GM23248 (cell line): ENCODE measurements around the gene FCER1G. TPM values are rescaled to one million over a fixed set of nuclear protein-coding genes. Genes with fewer than 3 reads are reported as not detected.

Experiments
- DNase-seq: peaks from one replicate; pipeline ENCODE4 v3.0.0-alpha.2; 2015
- H2AFZ ChIP-seq: fragments of 200-600 bp; sonication (generic); 2 replicates; pipeline ENCODE4 v1.6.1; 2016; ENCODE audit warnings: antibody characterized with exemption
- H3F3A ChIP-seq: fragments of 200-600 bp; sonication (generic); 2 replicates; pipeline ENCODE4 v1.6.1; 2016; ENCODE audit warnings: mild to moderate bottlenecking, antibody characterized with exemption, mixed run types; ENCODE audit not compliant: insufficient read depth
- H3K27ac ChIP-seq: fragments of 200-600 bp; sonication (generic); 2 replicates; pipeline ENCODE4 v1.5.1; 2016; ENCODE audit warnings: mild to moderate bottlenecking
- H3K27me3 ChIP-seq: fragments of 200-600 bp; sonication (generic); replicated peaks from 2 replicates; pipeline ENCODE4 v1.6.1; 2016; ENCODE audit warnings: mild to moderate bottlenecking; ENCODE audit not compliant: insufficient read depth
- H3K36me3 ChIP-seq: fragments of 200-600 bp; sonication (generic); 2 replicates; pipeline ENCODE4 v1.6.1; 2016; ENCODE audit warnings: low read depth, mild to moderate bottlenecking
- H3K4me1 ChIP-seq: fragments of 200-600 bp; sonication (generic); 2 replicates; pipeline ENCODE4 v1.6.1; 2016; ENCODE audit warnings: mild to moderate bottlenecking; ENCODE audit not compliant: insufficient read depth
- H3K4me2 ChIP-seq: fragments of 200-600 bp; sonication (generic); one replicate; pipeline ENCODE4 v1.6.1; 2016; ENCODE audit warnings: mild to moderate bottlenecking; ENCODE audit not compliant: unreplicated experiment
- H3K4me3 ChIP-seq: fragments of 200-600 bp; sonication (generic); 2 replicates; pipeline ENCODE4 v1.5.1; 2016; ENCODE audit warnings: mild to moderate bottlenecking
- H3K79me2 ChIP-seq: fragments of 200-600 bp; sonication (generic); 2 replicates; pipeline ENCODE4 v1.6.1; 2016; ENCODE audit warnings: mild to moderate bottlenecking; ENCODE audit not compliant: insufficient read depth
- H3K9ac ChIP-seq: fragments of 200-600 bp; sonication (generic); 2 replicates; pipeline ENCODE4 v1.6.1; 2016; ENCODE audit warnings: mild to moderate bottlenecking
- H3K9me2 ChIP-seq: fragments of 200-600 bp; sonication (generic); 2 replicates; pipeline ENCODE4 v1.6.1; 2016; ENCODE audit warnings: mixed run types, mild to moderate bottlenecking, moderate library complexity; ENCODE audit not compliant: insufficient read depth
- H3K9me3 ChIP-seq: fragments of 200-600 bp; sonication (generic); one replicate; pipeline ENCODE4 v1.6.1; 2017; ENCODE audit warnings: low read depth
- H4K20me1 ChIP-seq: fragments of 200-600 bp; sonication (generic); 2 replicates; pipeline ENCODE4 v1.6.0; 2016; ENCODE audit not compliant: insufficient read depth
- EZH2 ChIP-seq: fragments of 200-600 bp; sonication (generic); IDR thresholded peaks from 2 replicates; pipeline ENCODE4 v1.6.1; 2018; ENCODE audit warnings: antibody characterized with exemption, mild to moderate bottlenecking; ENCODE audit not compliant: insufficient read depth, poor library complexity, severe bottlenecking
- EZH2phosphoT487 ChIP-seq: fragments of 200-600 bp; sonication (generic); IDR thresholded peaks from 2 replicates; pipeline ENCODE4 v1.6.1; 2018; ENCODE audit warnings: antibody characterized with exemption, moderate library complexity, mild to moderate bottlenecking, low read depth; ENCODE audit not compliant: insufficient read depth
- WGBS, 2 experiments: methylation state at CpG; one replicate each; pipeline ENCODE4 v1.1.6; 2015 to 2017; ENCODE audit warnings: low lambda C conversion rate in 2 of 2, low coverage in 1 of 2; ENCODE audit errors: missing lambda C conversion rate in 2 of 2; 5-methylcytosine and 5-hydroxymethylcytosine counted together
- in situ Hi-C: fragments of 300-500 bp; cut with MboI; formaldehyde crosslinking; loops from 2 replicates; pipeline ENCODE4 v1.15.0; 2020
- microRNA-seq: library from miRNA; unstranded; fragments of <30 nt; microRNA quantifications from one replicate; pipeline ENCODE4, GENCODE V29; 2016; ENCODE audit warnings: borderline number of aligned reads
- polyA plus RNA-seq: library from polyadenylated mRNA; unstranded; fragments of >200 nt; fragmentation: Nextera tagmentation; extraction: Ambion mirVana; gene quantifications from 2 replicates; pipeline ENCODE4 v1.2.1, GENCODE V29; 2016
- total RNA-seq: library from RNA; depleted of rRNA; stranded (reverse); fragments of >200 nt; shearing (Covaris generic); gene quantifications from 2 replicates; pipeline ENCODE4 v1.2.3, GENCODE V29; 2014; rRNA removed

FCER1G gene
- total and polyA plus RNA-seq, 2 experiments from 2014 or later = 0.49 TPM; not detected in 1

DNA sequence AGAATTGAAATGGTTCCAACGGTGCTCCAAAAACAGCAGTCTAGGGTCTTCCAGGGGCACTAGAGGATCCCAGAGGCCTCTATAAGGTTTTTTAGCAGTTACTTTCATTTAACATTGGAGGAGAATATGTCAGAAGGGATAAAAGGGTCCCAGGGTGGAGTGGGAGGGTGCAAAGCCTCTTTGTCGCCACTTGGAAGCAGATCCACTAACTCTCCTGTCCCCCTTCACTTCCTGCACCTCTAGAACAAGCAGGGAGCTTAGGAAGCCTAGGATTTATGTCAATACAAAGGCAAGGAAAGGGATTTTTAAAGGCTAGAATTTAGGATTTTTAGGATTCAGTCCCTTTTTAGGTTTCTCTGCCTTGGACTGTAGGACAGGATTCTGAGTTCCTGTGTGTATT, 51.7 kb downstream of the FCER1G start:
- in situ Hi-C loops = no loop called here
- 69 to 78% methylated on average over 2 of the region's 2 CpGs for WGBS, 2 experiments

GRCh38 chr1:161267321-161267720, 52.2 kb downstream of the FCER1G start:
- H4K20me1 ChIP-seq = no peaks in the 10 kb centered on the region
- H3K4me2 ChIP-seq = no peak overlapping the region
- no peak overlapping the region for H2AFZ ChIP-seq
- no peaks in the 10 kb centered on the region for H3K79me2 ChIP-seq
- no peaks in the 10 kb centered on the region for H3K36me3 ChIP-seq
- no peak overlapping the region for H3K4me3 ChIP-seq
- in situ Hi-C loops = no loop called here
- no peaks in the 10 kb centered on the region for H3F3A ChIP-seq
- H3K4me1 ChIP-seq = no peaks in the 10 kb centered on the region
- no peaks in the 10 kb centered on the region for H3K9me2 ChIP-seq
- H3K9ac ChIP-seq = no peak overlapping the region
- H3K9me3 ChIP-seq = no peaks in the 10 kb centered on the region
- no peak for DNase-seq
- no peak for TF ChIP-seq EZH2phosphoT487
- TF ChIP-seq EZH2 = no peak
- WGBS, 2 experiments = 66 to 74% methylated on average over 3 of the region's 3 CpGs
- no peak overlapping the region for H3K27ac ChIP-seq
- H3K27me3 ChIP-seq = no peaks in the 10 kb centered on the region; the same call in 1 of the 2 replicates

More for the DNA sequence above, 51.7 kb downstream of the FCER1G start:
- Histone ChIP-seq H3K9ac (no peak overlapping the region), H3F3A (no peaks in the 10 kb centered on the region), H3K4me3 (no peak overlapping the region), H3K79me2 (no peaks in the 10 kb centered on the region), H3K4me2 (no peak overlapping the region), H2AFZ (no peak overlapping the region), H3K9me2 (no peaks in the 10 kb centered on the region), H3K27ac (no peak overlapping the region), H3K27me3 (no peaks in the 10 kb centered on the region; the same call in 1 of the 2 replicates), H3K36me3 (no peaks in the 10 kb centered on the region), H3K9me3 (no peaks in the 10 kb centered on the region), H4K20me1 (no peaks in the 10 kb centered on the region), H3K4me1 (no peaks in the 10 kb centered on the region)
- no peak for TF ChIP-seq EZH2
- TF ChIP-seq EZH2phosphoT487 = no peak
- DNase-seq = no peak

Small RNA genes within 50 kb of the gene (microRNA-seq; reads per million reads assigned to microRNA genes)
- gene MIR5187 = not detected

Other genes starting within 250 kb of the FCER1G start
- 0.76 and 1.5 TPM in 2 replicates for gene F11R, start 194.1 kb upstream of the FCER1G start, total RNA-seq
- 0.52 and 0.53 TPM in 2 replicates for gene F11R, start 194.1 kb upstream of the FCER1G start, polyA plus RNA-seq
- gene TSTD1, start 176.3 kb upstream of the FCER1G start, total RNA-seq = not detected in 2 replicates
- not detected in 2 replicates for gene TSTD1, start 176.3 kb upstream of the FCER1G start, polyA plus RNA-seq
- 53.2 and 68.4 TPM in 2 replicates for gene USF1, start 169.3 kb upstream of the FCER1G start, total RNA-seq
- gene USF1, start 169.3 kb upstream of the FCER1G start, polyA plus RNA-seq = 12.2 and 17.1 TPM in 2 replicates
- not detected in 2 replicates for gene ARHGAP30, start 145.4 kb upstream of the FCER1G start, total RNA-seq
- 0.21 and 0.29 TPM in 2 replicates for gene ARHGAP30, start 145.4 kb upstream of the FCER1G start, polyA plus RNA-seq
- gene NECTIN4, start 125.7 kb upstream of the FCER1G start, total RNA-seq = 0.54 TPM in 1 of 2 replicates, not detected in the other
- gene NECTIN4, start 125.7 kb upstream of the FCER1G start, polyA plus RNA-seq = 0.40 and 0.54 TPM in 2 replicates
- gene KLHDC9, start 116.9 kb upstream of the FCER1G start, total RNA-seq = 3.7 and 5.6 TPM in 2 replicates
- gene KLHDC9, start 116.9 kb upstream of the FCER1G start, polyA plus RNA-seq = 3.2 and 3.3 TPM in 2 replicates
- 32.4 and 35.9 TPM in 2 replicates for gene PFDN2, start 97.3 kb upstream of the FCER1G start, total RNA-seq
- gene PFDN2, start 97.3 kb upstream of the FCER1G start, polyA plus RNA-seq = 121 and 125 TPM in 2 replicates
- 16.6 and 24.3 TPM in 2 replicates for gene NIT1, start 97.2 kb upstream of the FCER1G start, total RNA-seq
- 30.4 and 30.9 TPM in 2 replicates for gene NIT1, start 97.2 kb upstream of the FCER1G start, polyA plus RNA-seq
- 30.4 and 36.7 TPM in 2 replicates for gene DEDD, start 82.6 kb upstream of the FCER1G start, total RNA-seq
- 37.8 and 38.4 TPM in 2 replicates for gene DEDD, start 82.6 kb upstream of the FCER1G start, polyA plus RNA-seq
- 42.6 and 86.2 TPM in 2 replicates for gene UFC1, start 61.3 kb upstream of the FCER1G start, total RNA-seq
- gene UFC1, start 61.3 kb upstream of the FCER1G start, polyA plus RNA-seq = 89.5 and 89.6 TPM in 2 replicates
- gene USP21, start 55.8 kb upstream of the FCER1G start, total RNA-seq = 6.3 and 10.5 TPM in 2 replicates
- 16.0 and 16.5 TPM in 2 replicates for gene USP21, start 55.8 kb upstream of the FCER1G start, polyA plus RNA-seq
- gene PPOX, start 48.9 kb upstream of the FCER1G start, total RNA-seq = 18.8 and 36.2 TPM in 2 replicates
- 21.5 and 25.9 TPM in 2 replicates for gene PPOX, start 48.9 kb upstream of the FCER1G start, polyA plus RNA-seq
- gene B4GALT3, start 37.8 kb upstream of the FCER1G start, total RNA-seq = 33.3 and 34.5 TPM in 2 replicates
- gene B4GALT3, start 37.8 kb upstream of the FCER1G start, polyA plus RNA-seq = 30.6 and 31.3 TPM in 2 replicates
- gene ADAMTS4, start 16.2 kb upstream of the FCER1G start, total RNA-seq = 5.9 and 9.8 TPM in 2 replicates
- 5.3 and 7.2 TPM in 2 replicates for gene ADAMTS4, start 16.2 kb upstream of the FCER1G start, polyA plus RNA-seq
- 104 and 125 TPM in 2 replicates for gene NDUFS2, start 12.9 kb upstream of the FCER1G start, total RNA-seq
- gene NDUFS2, start 12.9 kb upstream of the FCER1G start, polyA plus RNA-seq = 135 and 141 TPM in 2 replicates
- gene APOA2, start 8.3 kb downstream of the FCER1G start, total RNA-seq = not detected in 2 replicates
- not detected in 2 replicates for gene APOA2, start 8.3 kb downstream of the FCER1G start, polyA plus RNA-seq
- 6.5 and 19.1 TPM in 2 replicates for gene TOMM40L, start 10.8 kb downstream of the FCER1G start, total RNA-seq
- gene TOMM40L, start 10.8 kb downstream of the FCER1G start, polyA plus RNA-seq = 5.7 and 5.8 TPM in 2 replicates
- not detected in 2 replicates for gene NR1I3, start 22.9 kb downstream of the FCER1G start, total RNA-seq
- 0.70 TPM in 1 of 2 replicates, not detected in the other for gene NR1I3, start 22.9 kb downstream of the FCER1G start, polyA plus RNA-seq
- gene PCP4L1, start 43.5 kb downstream of the FCER1G start, total RNA-seq = not detected in 2 replicates
- not detected in 2 replicates for gene PCP4L1, start 43.5 kb downstream of the FCER1G start, polyA plus RNA-seq
- gene MPZ, start 94.7 kb downstream of the FCER1G start, total RNA-seq = 0.11 TPM in 1 of 2 replicates, not detected in the other
- not detected in 2 replicates for gene MPZ, start 94.7 kb downstream of the FCER1G start, polyA plus RNA-seq
- 17.4 and 39.2 TPM in 2 replicates for gene SDHC, start 99.1 kb downstream of the FCER1G start, total RNA-seq
- 175 and 211 TPM in 2 replicates for gene SDHC, start 99.1 kb downstream of the FCER1G start, polyA plus RNA-seq
- not detected in 2 replicates for gene CFAP126, start 152.6 kb downstream of the FCER1G start, total RNA-seq
- gene CFAP126, start 152.6 kb downstream of the FCER1G start, polyA plus RNA-seq = not detected in 2 replicates